Measurements from ENCODE around the gene ATP2B3.

The ATP2B3 gene

DNA sequence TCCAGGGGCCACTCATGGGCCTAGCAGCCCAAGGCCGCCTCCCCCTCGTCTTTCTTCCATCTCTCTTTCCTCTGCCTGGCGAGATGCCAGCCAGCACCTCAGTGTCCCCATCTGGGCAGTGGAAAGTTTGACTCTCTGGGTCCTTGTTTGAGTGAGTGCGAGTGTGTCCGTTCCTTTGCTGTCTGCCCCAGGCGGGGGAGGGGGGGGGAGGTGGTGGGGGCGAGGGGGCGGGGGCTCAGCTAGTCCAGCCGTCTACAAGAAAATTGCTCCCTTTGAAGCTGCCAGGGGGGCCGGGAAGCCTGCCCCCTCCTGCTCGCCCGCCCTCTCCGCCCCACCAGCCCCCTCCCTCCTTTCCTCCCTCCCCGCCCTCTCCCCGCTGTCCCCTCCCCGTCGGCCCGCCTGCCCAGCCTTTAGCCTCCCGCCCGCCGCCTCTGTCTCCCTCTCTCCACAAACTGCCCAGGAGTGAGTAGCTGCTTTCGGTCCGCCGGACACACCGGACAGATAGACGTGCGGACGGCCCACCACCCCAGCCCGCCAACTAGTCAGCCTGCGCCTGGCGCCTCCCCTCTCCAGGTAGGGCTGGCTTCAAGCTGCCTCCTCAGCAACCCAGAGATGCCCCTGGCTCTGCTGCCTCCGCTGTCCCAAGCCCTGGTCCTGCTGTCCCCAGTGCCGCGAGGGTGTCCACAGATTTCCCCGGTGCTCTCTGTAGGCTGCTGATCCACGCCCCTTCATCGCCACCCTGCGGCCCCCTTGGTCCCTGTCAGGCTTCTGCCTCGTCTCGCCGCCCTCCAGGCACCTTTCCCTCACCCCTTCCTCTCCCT, 22.7 kb upstream of the ATP2B3 start, which contains the start of gene BGN:
Gene BGN (plus strand): TSS at position 440 of the 821 bp plus-strand sequence. CDS start 9,652 bp downstream, outside the sequence.
- no peaks in the 10 kb centered on the region for H3K4me1 ChIP-seq (ENCODE audit: insufficient read depth, low read length, severe bottlenecking)
- no peak within 1 kb of the TSS for H2AFZ ChIP-seq (ENCODE audit: low read length)
- H3K4me3 ChIP-seq (ENCODE audit: low read depth, low read length, poor library complexity, severe bottlenecking): no peak within 1 kb of the TSS
- no peaks in the 10 kb centered on the region for H3K36me3 ChIP-seq (ENCODE audit: insufficient read depth, low read length)
- H3K9me3 ChIP-seq (ENCODE audit: low read length): no peaks in the 10 kb centered on the region
- no peaks in the 10 kb centered on the region for H3K27me3 ChIP-seq (ENCODE audit: insufficient read depth, low read length)
- H4K20me1 ChIP-seq (ENCODE audit: insufficient read depth, low read length): no peaks in the 10 kb centered on the region
- H3K9me2 ChIP-seq (ENCODE audit: low read depth, low read length): no peaks in the 10 kb centered on the region
- no peak within 1 kb of the TSS for H3K27ac ChIP-seq (ENCODE audit: low read depth, low read length, poor library complexity, severe bottlenecking)
- H3K9ac ChIP-seq (ENCODE audit: low read length): no peak within 1 kb of the TSS
- H3F3A ChIP-seq (ENCODE audit: insufficient read depth, low read length): no peaks in the 10 kb centered on the region
- TF ChIP-seq, protein P1, sequence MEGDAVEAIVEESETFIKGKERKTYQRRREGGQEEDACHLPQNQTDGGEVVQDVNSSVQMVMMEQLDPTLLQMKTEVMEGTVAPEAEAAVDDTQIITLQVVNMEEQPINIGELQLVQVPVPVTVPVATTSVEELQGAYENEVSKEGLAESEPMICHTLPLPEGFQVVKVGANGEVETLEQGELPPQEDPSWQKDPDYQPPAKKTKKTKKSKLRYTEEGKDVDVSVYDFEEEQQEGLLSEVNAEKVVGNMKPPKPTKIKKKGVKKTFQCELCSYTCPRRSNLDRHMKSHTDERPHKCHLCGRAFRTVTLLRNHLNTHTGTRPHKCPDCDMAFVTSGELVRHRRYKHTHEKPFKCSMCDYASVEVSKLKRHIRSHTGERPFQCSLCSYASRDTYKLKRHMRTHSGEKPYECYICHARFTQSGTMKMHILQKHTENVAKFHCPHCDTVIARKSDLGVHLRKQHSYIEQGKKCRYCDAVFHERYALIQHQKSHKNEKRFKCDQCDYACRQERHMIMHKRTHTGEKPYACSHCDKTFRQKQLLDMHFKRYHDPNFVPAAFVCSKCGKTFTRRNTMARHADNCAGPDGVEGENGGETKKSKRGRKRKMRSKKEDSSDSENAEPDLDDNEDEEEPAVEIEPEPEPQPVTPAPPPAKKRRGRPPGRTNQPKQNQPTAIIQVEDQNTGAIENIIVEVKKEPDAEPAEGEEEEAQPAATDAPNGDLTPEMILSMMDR (IDR thresholded peaks at IDR 0.05; ENCODE audit: low read length): no peak
- TF ChIP-seq EZH2 (IDR thresholded peaks at IDR 0.05; ENCODE audit: borderline replicate concordance, low read length): no peak
- H3K4me2 ChIP-seq (ENCODE audit: low read length): no peak within 1 kb of the TSS
- H3K79me2 ChIP-seq (ENCODE audit: insufficient read depth, low read length): no peaks in the 10 kb centered on the region

DNA sequence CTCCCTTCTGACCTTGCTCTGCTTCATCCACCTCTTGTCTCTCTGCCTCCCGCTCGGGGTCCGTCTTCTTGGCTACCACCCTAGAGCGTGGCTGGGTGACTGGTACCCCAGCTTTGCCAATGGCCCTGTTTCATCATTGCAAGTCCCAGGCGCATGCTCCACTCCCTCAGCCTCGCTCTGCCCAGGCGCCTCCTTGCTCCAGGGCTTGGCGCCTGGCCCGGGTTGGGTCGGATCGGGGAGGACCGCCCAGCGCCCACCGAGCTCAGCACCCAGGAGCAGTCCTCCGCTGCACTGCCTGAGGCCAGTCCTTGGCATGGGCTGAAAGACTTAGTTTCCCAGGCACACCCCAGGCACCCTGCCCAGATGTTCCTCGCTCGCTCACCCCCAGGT, 22.1 kb upstream of the ATP2B3 start:
- Histone ChIP-seq H4K20me1 (ENCODE audit: insufficient read depth, low read length) (no peaks in the 10 kb centered on the region), H3K4me1 (ENCODE audit: insufficient read depth, low read length, severe bottlenecking) (no peaks in the 10 kb centered on the region), H3K9ac (ENCODE audit: low read length) (no peak overlapping the region), H3K4me3 (ENCODE audit: low read depth, low read length, poor library complexity, severe bottlenecking) (no peak overlapping the region), H3K36me3 (ENCODE audit: insufficient read depth, low read length) (no peaks in the 10 kb centered on the region), H3K27me3 (ENCODE audit: insufficient read depth, low read length) (no peaks in the 10 kb centered on the region), H3K9me3 (ENCODE audit: low read length) (no peaks in the 10 kb centered on the region), H3K79me2 (ENCODE audit: insufficient read depth, low read length) (no peaks in the 10 kb centered on the region), H3K9me2 (ENCODE audit: low read depth, low read length) (no peaks in the 10 kb centered on the region), H2AFZ (ENCODE audit: low read length) (no peak overlapping the region), H3F3A (ENCODE audit: insufficient read depth, low read length) (no peaks in the 10 kb centered on the region), H3K4me2 (ENCODE audit: low read length) (no peak overlapping the region), H3K27ac (ENCODE audit: low read depth, low read length, poor library complexity, severe bottlenecking) (no peak overlapping the region)
- no peak for TF ChIP-seq EZH2 (IDR thresholded peaks at IDR 0.05; ENCODE audit: borderline replicate concordance, low read length)
- TF ChIP-seq, protein P1 (IDR thresholded peaks at IDR 0.05; ENCODE audit: low read length): no peak

DNA sequence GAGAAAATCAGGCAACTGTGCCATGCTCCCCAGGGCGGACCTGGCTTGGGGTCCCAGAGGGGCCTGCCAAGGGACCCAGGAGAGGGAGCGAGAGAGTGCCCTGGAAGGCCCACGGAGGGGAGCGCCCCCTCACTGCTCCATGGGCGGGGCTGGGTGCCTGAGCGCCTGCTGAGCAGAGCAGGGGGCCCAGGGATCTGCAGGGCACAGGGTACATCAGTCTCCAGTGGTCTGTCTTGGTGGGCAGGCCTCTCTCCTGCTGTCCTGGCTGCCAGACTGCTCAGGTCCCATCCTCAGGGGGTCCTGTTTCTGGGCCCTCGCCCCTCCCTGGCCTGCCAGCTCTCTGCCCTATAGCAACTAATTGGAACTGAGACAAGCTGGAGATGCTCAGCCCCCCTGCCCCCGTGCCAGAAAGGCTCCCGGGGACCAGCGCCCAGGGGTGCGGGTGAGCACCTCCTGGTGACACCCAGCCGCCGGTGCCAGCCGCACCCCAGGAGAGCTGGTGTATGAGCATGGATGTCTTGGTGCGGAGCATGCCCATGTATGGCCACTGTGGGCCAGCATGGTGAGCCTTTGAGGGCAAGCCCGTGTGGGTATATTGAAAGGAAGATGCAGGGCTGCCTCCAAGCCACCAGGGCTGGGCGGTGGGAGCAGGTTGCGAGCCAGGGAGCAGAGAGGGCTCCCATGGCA, 21.4 kb upstream of the ATP2B3 start:
- Histone ChIP-seq H3K4me2 (ENCODE audit: low read length) (no peak overlapping the region), H3K9me2 (ENCODE audit: low read depth, low read length) (no peaks in the 10 kb centered on the region), H3K79me2 (ENCODE audit: insufficient read depth, low read length) (no peaks in the 10 kb centered on the region), H4K20me1 (ENCODE audit: insufficient read depth, low read length) (no peaks in the 10 kb centered on the region), H3K9me3 (ENCODE audit: low read length) (no peaks in the 10 kb centered on the region), H3K27me3 (ENCODE audit: insufficient read depth, low read length) (no peaks in the 10 kb centered on the region), H3K9ac (ENCODE audit: low read length) (no peak overlapping the region), H3K27ac (ENCODE audit: low read depth, low read length, poor library complexity, severe bottlenecking) (no peak overlapping the region), H2AFZ (ENCODE audit: low read length) (no peak overlapping the region), H3K4me1 (ENCODE audit: insufficient read depth, low read length, severe bottlenecking) (no peaks in the 10 kb centered on the region), H3F3A (ENCODE audit: insufficient read depth, low read length) (no peaks in the 10 kb centered on the region), H3K36me3 (ENCODE audit: insufficient read depth, low read length) (no peaks in the 10 kb centered on the region), H3K4me3 (ENCODE audit: low read depth, low read length, poor library complexity, severe bottlenecking) (no peak overlapping the region)
- TF ChIP-seq EZH2 (IDR thresholded peaks at IDR 0.05; ENCODE audit: borderline replicate concordance, low read length): no peak
- TF ChIP-seq, protein P1 (IDR thresholded peaks at IDR 0.05; ENCODE audit: low read length): no peak

Data from OCI-LY1 (cell line).